ENCODE results near the gene ART3.

DNA sequence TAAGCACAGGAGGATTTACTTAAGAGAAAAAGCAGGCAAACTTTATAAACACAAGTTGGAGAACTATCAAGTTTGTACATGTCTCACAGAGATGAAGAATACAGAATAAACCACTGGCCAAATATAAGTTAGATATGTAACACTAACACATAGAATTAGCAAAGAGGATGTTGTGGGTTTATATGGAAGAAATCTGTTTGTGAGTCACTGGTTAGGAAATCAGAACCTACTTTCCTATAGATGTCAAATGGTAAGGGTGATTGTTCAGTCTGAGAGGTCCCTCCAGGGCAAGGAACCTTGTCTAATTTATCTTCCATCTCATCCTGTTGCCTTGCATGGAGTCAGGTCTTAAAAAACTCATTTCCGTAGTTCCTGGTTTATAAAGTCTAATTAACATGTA lies 14.8 kb upstream of the ART3 start:
- TF ChIP-seq, protein P1, sequence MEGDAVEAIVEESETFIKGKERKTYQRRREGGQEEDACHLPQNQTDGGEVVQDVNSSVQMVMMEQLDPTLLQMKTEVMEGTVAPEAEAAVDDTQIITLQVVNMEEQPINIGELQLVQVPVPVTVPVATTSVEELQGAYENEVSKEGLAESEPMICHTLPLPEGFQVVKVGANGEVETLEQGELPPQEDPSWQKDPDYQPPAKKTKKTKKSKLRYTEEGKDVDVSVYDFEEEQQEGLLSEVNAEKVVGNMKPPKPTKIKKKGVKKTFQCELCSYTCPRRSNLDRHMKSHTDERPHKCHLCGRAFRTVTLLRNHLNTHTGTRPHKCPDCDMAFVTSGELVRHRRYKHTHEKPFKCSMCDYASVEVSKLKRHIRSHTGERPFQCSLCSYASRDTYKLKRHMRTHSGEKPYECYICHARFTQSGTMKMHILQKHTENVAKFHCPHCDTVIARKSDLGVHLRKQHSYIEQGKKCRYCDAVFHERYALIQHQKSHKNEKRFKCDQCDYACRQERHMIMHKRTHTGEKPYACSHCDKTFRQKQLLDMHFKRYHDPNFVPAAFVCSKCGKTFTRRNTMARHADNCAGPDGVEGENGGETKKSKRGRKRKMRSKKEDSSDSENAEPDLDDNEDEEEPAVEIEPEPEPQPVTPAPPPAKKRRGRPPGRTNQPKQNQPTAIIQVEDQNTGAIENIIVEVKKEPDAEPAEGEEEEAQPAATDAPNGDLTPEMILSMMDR (IDR thresholded peaks at IDR 0.05) = no peak
- TF ChIP-seq POLR2AphosphoS5 (IDR thresholded peaks at IDR 0.05) = no peak
